Stimulated activated CD4-positive, alpha-beta T cell treated with anti-CD3 and anti-CD28 coated beads, Interleukin-2, amount 100 ng/mL, for 24 hours (primary cell): ENCODE data around the gene TRDN.
"Not testable (repeated sequence)": the region's sequence is repeated elsewhere in the genome, so short reads cannot be mapped to it uniquely, and the experiment has no call there.

Experiments
- DNase-seq, 2 donors: peaks; one replicate each; pipeline ENCODE4 v3.0.0-alpha.2; 2020

Gene TRDN

DNA sequence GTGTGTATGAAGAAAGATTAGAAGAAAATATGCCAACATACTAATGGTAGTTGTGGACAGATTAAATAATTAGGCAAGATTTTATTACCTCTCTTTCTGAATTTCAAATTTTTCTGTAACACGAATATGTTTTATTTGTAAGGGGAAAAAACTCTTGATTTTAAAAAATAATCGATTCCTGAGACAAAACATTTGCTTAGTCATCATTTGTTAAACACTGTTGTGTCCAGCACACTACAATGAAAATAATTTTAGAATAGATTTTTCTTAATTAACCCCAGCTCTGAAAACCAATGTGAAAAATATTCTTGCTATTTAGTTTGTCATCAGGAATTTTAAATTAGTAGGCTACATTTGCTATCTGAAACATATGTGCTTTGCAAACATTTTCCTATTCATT, 253.0 kb downstream of the TRDN start:
- no peak for DNase-seq

DNA sequence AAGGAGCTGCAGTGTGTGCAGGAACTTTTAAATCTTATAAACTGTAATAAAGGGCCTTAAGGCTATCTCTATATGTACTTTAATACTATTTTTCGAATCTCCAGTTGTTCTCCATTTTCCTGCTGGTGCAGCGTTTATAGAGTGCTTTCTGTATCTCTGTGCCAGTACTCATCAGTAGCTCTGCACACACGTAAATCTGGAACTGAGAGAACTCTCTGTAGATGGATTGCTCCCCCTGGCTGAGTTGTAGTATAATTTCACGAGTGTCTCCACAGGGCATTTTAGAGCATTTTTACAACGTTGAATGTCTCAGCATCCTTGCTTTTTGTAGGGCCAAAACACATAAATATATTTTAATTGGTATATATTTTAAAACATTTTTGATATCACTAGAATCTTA, 256.5 kb downstream of the TRDN start:
- DNase-seq: no peak

DNA sequence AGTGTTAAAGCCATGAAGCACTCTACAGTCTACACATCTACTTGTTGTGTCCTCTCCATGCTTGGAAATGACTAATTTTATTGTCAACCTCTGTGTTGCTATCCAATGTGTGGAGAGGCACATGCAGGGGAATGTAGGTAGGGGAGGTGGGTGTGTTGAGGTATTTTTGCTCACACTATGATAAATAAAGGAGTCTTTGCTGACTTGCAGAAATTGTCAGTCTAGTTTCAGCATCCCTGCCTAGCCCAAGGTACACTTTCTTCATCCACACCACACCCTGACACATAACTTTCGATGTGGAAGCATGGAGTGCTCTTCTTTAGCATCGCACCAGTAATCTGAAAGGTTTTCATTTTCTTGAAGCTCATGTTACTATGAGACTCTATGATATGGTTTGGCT, 264.0 kb downstream of the TRDN start:
- DNase-seq: no peak

DNA sequence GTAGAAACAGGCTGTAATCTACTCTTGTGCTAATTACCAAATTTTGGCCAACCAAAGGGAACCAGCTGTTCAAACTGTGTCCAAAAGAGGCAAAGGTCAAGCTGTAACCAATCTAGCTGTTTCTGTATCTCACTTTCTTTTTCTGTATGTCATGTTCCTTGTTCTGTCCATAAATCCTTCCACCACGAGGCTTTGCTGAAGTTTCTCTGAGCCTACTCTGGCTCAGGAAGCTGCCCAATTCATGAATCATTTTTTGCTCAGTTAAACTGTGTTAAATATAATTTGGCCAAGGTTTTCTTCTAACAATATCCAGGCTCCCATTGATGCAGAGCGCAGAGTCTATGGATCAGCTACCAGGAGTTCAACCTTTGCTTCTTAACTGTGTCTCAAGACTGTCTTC, 272.8 kb downstream of the TRDN start:
- no peak for DNase-seq

DNA sequence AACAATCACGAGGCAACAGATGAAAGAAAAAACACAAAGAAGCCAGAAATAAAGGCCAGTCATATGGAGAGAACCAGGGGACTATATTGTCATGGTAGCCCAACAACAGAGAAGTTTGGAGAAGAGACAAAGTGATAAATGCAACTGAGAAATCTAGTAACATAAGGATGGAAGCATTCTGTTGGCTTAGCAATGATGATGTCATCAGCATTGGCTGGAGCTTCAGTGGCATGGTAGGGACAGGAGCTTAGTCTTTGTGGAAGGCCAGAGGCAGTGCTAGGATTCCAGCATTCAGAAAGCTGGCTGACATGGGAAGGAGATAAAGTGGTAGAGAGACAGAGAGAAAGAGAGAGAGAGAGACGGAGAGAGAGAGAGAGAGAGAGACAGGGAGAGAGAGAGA, 276.4 kb downstream of the TRDN start:
- DNase-seq: no peak

DNA sequence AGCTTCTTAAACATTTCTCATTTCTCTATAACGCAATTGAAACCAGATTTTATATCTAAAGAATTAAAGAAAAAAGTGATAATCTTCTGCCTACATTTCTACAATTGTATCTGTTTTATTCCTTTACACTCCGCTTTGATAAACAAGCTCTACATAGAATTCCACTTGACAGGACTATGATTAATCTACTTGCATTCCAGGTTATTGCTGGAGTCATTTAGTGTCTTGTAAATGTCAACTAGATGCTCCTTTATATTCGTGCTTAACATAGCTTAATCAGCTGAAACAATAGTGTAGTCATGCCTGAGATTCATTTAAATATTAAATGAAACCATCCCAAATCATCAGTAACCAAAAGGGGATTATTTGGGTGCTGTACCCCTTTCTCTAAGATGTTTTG, 284.0 kb downstream of the TRDN start:
- DNase-seq: no peak

DNA sequence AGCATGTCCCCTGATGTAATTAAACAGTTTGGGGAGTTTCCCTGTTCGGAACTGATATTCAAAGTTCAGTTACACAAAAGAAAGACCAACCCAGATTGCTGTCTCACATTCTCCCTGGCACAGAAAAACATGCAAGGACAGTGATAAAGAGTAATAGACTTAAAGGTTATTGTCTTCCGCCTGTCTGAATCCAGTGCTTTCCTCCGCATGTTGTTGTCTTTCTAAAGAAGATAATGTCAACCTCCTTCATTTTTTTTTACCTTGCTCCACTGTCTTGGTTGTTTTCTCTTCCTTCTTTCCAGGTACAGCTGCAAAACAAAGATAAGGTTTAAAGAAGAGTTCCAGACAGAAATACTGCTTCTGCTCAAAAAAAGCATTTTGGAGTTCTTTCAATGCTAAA, 284.5 kb downstream of the TRDN start:
- DNase-seq: no peak

DNA sequence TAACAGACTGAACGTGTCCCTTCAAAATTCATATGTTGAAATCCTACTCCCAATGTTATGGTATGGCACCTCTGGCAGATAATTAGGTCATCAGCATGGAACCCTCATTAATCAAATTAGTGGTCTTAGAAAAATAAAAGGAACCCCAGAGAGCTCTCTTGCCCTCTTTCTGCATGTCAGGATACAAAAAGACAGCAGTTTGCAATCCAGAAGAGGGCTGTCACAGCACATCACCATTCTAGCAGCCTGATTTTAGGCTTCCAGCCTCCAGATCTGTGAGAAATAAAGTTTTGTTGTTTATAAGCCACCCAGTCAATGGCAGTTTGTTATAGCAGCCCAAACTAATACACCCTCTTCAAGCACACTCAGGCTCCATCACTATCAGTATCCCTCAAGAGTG, 292.9 kb downstream of the TRDN start:
- DNase-seq: no peak

DNA sequence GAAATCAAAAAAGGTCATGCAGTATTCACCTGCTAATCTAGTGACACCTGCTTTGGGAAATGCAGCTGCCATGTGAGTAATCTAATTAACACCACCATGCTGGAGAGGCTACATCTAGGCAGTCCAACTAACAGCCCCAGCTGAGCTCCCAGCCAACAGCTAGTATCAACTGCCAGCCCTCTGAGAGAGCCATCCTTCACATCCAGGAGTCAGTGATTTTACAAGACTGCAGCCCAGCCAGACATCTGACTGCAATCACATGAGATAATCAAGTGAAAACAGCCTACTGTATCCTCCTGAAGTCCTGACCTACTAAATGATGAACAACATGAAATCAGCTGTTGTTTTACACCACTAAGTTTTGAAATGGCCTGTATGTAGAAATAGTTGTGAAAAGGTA, 298.4 kb downstream of the TRDN start:
- DNase-seq: no peak

DNA sequence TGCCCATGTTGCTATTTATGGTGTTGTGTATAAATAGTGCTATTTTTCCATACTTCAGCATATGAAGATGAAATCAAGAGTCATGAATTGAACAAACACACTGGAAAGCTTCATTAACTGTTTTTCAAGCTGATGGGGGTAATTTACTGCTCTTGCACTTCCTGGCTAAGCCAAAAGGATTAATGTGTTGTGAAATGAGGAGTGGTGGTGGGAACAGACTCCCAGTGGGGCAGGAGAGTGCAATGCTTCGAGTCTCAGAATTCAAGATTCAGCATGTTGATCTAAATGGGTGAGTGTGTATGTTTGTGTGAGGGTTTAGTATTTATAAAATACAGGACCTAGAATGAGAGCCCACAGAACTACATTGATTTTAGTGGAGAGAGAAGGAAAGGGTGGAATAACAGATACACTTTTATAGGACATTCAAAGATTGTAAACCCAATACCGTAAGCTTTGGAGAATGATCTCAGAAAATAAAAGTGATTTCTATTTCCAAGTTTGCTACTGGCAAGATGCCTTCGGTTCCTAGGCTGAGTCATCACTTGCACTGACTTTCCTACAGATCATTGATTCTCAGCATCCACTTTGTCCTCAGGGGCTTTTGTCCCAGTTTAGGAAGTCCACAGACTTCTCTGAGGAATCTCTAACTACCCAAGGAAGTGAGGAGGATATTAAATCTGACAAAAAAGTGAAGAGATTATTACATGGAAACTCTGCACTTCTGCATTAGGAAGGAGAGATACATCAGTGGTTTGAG, 303.6 kb downstream of the TRDN start:
- no peak for DNase-seq

DNA sequence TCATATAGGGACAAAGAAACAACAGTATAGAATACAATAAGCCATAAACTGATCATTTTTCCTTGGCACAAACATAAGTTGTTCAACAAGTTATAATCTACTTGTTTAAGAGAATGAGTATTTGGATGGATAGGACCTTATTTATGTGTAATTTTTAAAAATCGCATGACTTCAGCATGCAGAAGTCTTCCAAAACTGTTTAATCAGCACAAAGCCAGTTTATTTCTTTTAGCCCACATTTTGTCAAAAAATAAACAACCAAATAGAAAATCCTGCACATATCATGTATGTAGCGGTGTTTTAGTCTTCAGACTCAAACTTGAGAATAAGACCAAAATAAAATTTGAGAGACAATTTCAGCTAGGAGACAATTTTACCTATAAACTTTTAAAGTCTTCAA, 304.7 kb downstream of the TRDN start:
- DNase-seq: no peak

DNA sequence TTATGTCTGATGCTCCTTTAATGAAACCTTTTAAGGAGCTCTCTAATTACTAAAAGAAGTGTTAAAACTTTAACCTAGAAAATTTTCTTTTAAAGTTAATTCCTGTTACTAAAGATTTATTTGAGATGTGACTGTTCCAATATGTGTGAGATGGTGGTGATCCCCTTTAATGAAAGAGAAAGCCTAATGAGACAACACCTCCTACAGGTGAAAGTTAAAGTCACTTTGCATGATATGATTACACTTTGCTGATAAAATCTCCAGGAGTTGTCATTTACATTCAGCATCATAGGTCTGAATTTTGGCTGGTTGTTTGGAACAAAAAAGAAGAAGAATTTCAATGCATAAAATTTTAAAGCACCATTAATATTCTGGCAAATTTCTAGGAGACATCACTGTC, 307.4 kb downstream of the TRDN start:
- no peak for DNase-seq

DNA sequence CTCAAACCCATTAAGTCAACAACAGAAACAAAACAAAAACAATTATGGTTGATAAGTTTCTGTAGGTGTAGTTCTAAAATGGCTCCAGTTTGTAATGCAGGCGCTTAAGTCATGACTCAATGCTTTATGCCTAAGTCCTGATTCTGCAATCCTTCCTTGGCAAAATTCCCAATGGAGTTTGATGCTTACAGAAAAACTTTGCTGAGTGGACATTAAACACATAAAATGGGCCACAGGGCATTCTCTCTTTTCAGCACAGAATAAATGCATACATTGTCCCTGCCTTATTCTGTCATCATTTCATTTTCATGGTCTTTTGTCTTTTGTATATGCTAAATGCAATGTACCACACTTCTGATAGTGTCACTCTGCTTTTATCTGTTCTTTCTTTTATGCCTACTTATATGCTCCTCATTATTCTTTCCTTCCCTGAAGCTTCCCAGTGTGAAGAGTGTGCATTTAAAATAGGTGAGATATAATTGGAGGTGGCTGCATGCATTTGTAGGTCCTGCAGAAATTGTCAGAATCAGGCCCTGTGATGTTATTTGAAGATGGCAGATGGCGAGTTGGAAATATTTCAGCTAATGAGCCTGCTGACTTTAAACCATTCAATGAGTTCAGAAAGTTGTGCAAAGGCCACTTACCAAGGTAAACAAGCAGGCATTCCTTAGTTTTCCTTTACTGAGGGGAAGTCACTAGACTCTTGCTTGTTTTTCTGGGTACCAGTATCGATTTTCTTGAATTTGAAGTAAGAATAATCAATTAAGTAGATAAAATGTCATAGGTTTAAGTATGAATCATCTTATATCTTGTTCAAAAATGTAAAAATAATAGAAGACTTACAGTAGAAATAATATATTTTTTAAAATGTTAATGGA, 313.1 kb downstream of the TRDN start:
- DNase-seq: no peak

DNA sequence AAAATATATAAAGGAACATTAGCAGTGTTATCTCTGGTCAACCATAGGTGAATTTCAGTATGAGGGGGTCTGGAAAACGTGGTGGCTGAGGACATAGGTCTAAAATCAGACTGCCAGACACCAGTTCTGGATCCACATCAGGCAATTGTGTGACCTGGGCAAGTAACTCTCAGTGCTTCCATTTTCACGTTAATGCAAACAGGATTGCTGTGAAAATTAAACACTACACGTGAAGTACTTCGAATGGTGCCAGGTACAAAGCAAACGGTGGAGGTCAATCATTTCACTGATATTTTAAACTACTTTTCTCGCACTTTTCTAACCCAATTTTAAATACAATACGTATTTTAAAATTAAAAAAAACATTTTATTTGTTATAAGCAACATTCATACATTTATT, 315.7 kb downstream of the TRDN start:
- no peak for DNase-seq

DNA sequence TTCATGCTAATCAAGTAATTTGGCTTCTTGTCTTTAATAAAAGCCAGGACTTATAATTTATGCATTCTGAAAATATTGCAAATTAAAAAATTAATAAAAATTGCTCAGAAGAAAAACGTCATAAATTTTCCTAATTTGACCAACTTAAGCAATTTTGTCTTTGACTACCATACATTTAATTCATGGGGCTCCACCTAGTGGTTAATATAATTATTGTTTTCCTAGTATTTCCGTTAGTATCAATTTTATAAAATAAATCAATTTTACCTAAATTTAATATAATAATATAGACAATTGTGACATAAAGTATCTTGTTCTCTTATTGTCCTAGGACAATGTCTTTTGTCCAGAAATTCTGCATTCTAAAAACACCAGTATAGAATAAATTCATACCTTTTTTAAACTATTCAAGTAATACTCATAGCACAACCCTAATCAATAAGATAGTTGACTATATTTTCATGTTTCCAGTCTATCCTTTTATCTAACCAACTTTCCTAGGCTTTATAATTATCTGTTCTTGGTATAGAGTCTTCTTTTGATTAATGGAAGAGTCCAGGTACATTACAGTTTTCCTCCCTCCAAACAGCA, 319.9 kb downstream of the TRDN start:
- no peak for DNase-seq

DNA sequence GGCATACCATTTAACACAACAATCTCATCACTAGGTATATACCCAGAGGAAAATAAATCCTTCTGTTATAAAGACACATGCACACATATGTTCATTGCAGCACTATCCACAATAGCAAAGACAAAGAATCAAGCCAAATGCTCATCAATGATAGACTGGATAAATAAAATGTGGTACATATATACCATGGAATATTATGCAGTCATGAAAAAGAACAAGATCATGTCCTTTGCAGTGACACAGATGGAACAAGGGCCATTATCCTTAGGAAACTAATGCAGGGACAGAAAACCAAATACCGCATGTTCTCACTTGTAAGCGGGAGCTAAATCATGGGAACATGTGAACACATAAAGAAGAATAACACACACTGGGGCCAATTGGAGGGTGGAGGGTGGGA, 322.3 kb downstream of the TRDN start:
- not testable (repeated sequence) for DNase-seq

DNA sequence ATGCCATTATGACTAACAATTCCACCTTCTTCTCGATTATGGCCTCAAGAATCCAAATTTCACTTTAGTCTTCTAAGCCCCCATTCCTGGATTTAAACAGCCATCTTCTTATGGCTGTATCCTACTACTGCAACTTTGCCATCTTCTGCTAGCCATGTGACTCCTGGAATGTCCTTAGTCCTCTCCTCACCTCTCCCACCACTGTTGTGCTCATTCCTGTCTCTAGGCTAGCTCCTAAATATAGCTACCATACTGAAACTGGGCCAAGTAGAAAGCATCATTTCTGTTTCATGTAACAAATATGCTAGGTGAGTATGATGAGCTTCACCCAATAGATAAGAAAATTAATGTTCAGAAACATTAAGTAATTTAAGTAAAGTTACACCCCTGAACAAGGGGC, 327.6 kb downstream of the TRDN start:
- no peak for DNase-seq

DNA sequence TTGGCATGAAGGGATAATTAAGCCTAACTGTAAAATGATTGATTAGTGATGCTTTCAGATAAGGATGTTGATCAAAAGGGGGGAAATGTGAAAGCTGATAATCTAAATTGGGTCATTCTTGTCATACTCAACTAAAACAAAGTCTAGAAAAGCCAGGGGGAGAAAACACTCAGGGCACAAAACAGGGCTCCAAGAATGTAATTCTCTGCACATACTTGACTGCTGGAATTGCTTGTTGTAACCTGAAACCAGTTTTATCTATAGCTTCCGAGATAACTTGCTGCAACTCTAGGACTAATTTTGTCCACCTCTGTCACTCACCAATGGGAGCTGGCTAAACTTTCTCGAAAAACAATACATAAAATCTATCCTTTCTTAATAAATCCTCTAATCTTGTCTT, 330.4 kb downstream of the TRDN start:
- DNase-seq: no peak

DNA sequence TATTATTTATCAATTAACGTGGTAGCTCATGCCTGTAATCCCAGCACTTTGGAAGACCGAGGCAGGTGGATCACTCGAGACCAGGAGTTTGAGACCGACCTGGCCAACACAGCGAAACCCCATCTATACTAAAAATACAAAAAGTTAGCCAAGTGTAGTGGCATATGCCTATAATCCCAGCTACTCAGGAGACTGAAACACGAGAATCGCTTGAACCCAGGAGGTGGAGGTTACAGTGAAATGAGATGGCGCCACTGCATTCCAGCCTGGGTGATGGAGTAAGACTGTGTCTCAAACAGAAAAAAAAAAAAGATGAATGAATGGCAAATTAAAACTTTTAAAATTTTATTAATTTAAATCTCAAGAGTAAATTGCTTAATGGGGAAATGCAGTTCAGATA, 341.1 kb downstream of the TRDN start:
- no peak for DNase-seq

DNA sequence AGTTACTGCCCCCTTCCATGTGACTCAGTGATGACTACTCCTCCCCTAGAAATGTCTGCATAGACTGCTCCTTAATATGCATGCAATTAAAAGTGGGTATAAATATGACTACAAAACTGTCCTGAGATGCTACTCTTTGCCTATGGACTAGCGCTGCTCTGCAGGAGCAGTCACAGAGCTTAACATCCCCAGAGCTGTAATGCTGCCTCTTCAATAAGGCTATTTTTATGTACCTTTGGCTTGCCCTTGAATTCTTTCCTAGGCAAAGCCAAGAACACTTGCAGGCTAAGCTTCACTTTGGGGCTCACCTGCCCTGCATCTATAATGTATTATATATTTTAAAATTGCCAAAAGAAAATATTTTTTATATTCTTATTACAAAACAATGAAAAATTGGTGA, 341.6 kb downstream of the TRDN start:
- DNase-seq: no peak

DNA sequence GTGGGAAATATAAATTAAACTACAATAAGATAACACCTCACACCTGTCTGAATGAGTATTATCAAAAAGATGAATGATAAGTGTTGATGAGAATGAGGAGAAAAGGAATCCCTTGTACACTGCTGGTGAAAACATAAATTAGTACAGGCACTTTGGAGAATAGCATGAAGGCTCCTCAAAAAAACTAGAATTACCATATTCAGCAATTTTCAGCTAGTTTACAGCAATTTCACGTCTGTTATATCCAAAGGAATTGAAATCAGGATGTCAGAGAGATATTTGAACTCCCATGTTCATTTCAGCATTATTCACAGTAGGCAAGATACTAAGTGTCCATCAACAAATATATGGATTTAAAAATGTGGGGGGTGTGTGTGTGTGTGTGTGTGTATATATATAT, 348.1 kb downstream of the TRDN start:
- DNase-seq: no peak

DNA sequence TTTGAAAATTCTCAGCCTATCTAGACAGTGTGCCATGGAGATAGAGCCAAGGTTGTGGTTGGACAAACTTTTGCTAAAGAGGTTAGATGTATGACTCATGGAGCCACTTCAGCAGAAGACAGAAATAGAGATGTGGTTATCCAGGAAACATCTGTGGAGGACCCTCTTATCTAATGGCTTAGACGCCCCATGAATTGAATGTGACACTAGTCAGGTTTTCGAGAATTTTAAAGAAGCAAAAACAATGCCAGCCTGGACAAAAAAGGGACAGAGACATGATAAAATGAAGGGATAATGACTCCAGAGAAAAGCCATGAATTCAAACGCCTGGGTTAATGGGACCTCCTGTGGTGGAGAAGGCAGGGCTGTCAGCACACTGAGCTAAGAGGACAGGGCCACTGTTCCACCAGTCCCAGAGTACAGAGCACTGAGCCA, 360.2 kb downstream of the TRDN start:
- DNase-seq: no peak

DNA sequence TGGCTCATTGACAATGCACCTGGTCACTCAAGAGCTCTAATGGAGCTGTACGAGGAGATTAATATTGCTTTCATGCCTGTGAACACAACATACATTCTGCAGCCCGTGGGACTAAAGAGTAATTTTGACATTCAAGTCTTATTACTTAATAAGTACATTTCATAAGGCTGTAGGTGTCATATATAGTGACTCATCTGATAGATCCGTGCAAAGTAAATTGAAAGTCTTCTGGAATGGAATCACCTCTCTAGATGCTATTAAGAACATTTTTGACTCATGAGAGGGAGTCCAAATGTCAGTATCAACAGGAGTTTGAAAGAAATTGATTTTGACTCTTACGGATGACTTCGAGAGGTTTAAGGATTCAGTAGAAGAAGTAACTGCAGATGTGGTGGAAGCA, 372.8 kb downstream of the TRDN start:
- no peak for DNase-seq

DNA sequence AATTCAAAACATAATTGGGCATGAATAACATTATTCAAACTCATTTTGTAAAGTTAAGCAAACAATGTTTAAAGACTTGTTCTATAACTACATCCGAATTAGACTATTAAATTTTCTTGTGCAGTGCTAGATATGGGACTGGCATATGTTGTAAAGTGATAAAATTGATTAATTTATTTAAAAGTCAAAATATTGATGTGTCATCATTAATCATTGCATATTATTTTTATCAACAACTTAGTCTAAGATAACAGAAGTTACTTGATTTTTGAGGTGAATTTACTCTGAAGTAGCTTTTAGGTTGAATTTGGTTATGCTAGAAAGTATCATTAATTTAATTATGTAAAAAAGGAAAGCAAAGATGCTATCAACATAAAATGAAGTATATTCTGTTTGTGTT, 396.1 kb downstream of the TRDN start:
- DNase-seq: no peak
